ENCODE data around the gene PLD4. TPM values are rescaled to one million over a fixed set of nuclear protein-coding genes. Genes with fewer than 3 reads are reported as not detected.

PLD4 gene
- total and polyA plus RNA-seq, 2 donors (not counting 1 experiment from before 2014, with no cell fraction given), result 0.17 TPM; not detected in 1

- H3K79me2 ChIP-seq (ENCODE audit: control insufficient read depth, insufficient read depth, low read length), result no peaks in the 10 kb centered on the region
- H3K4me1 ChIP-seq (ENCODE audit: control insufficient read depth, extremely low read depth, insufficient read depth, low read length), result no peaks in the 10 kb centered on the region
- H4K20me1 ChIP-seq (ENCODE audit: control insufficient read depth, extremely low read depth, insufficient read depth, low read length), result no peaks in the 10 kb centered on the region
- no peak overlapping the region for H3K4me2 ChIP-seq (ENCODE audit: extremely low read depth, insufficient read depth, low read length)
- no peak overlapping the region for H3K27ac ChIP-seq (ENCODE audit: insufficient read depth, low read length)
- no peak overlapping the region for H3K4me3 ChIP-seq (replicated peaks in 1 of 4; ENCODE audit: control extremely low read depth in 1 of 4, insufficient read depth in 1 of 4, low read depth in 3 of 4, low read length in 4 of 4)
- no peak overlapping the region for H3K9ac ChIP-seq (ENCODE audit: insufficient read depth, low read length)
- H3K9me3 ChIP-seq (ENCODE audit: control insufficient read depth, insufficient read depth, low read depth, low read length), result no peaks in the 10 kb centered on the region
- peaks cover 3% of the 10 kb centered on the region for H3K36me3 ChIP-seq (ENCODE audit: control insufficient read depth, insufficient read depth, low read length)
- TF ChIP-seq CTCF (conservative IDR thresholded peaks at IDR 0.05 in 1 of 2, IDR thresholded peaks at IDR 0.05 in 1 of 2; ENCODE audit: low read depth in 1 of 2, low read length in 2 of 2), result no peak
- no peak for TF ChIP-seq EZH2 (IDR thresholded peaks at IDR 0.05; ENCODE audit: low read length, missing control alignments)
- no peak for DNase-seq (ENCODE audit: low read depth in 2 of 2)
- H2AFZ ChIP-seq (ENCODE audit: low read length), result no peak overlapping the region
- H3K27me3 ChIP-seq (ENCODE audit: control insufficient read depth, insufficient read depth, low read length), result no peaks in the 10 kb centered on the region
Observed at GRCh38 chr14:104895786-104896661, 28.7 kb upstream of the PLD4 start.

- Histone ChIP-seq H3K9ac (ENCODE audit: insufficient read depth, low read length) (no peak overlapping the region), H3K27me3 (ENCODE audit: control insufficient read depth, insufficient read depth, low read length) (no peaks in the 10 kb centered on the region), H3K4me2 (ENCODE audit: extremely low read depth, insufficient read depth, low read length) (no peak overlapping the region), H3K79me2 (ENCODE audit: control insufficient read depth, insufficient read depth, low read length) (no peaks in the 10 kb centered on the region), H3K4me3 (replicated peaks in 1 of 4; ENCODE audit: control extremely low read depth in 1 of 4, insufficient read depth in 1 of 4, low read depth in 3 of 4, low read length in 4 of 4) (no peak overlapping the region), H2AFZ (ENCODE audit: low read length) (no peak overlapping the region), H3K27ac (ENCODE audit: insufficient read depth, low read length) (no peak overlapping the region), H4K20me1 (ENCODE audit: control insufficient read depth, extremely low read depth, insufficient read depth, low read length) (no peaks in the 10 kb centered on the region), H3K9me3 (ENCODE audit: control insufficient read depth, insufficient read depth, low read depth, low read length) (no peaks in the 10 kb centered on the region), H3K4me1 (ENCODE audit: control insufficient read depth, extremely low read depth, insufficient read depth, low read length) (no peaks in the 10 kb centered on the region), H3K36me3 (ENCODE audit: control insufficient read depth, insufficient read depth, low read length) (peaks cover 3% of the 10 kb centered on the region)
- no peak for TF ChIP-seq EZH2 (IDR thresholded peaks at IDR 0.05; ENCODE audit: low read length, missing control alignments)
- no peak for TF ChIP-seq CTCF (conservative IDR thresholded peaks at IDR 0.05 in 1 of 2, IDR thresholded peaks at IDR 0.05 in 1 of 2; ENCODE audit: low read depth in 1 of 2, low read length in 2 of 2)
- DNase-seq (ENCODE audit: low read depth in 2 of 2), result no peak
Observed at GRCh38 chr14:104897330-104898194, 27.1 kb upstream of the PLD4 start.

- H3K27ac ChIP-seq (ENCODE audit: insufficient read depth, low read length), result no peak overlapping the region
- no peak overlapping the region for H3K4me3 ChIP-seq (replicated peaks in 1 of 4; ENCODE audit: control extremely low read depth in 1 of 4, insufficient read depth in 1 of 4, low read depth in 3 of 4, low read length in 4 of 4)
- no peaks in the 10 kb centered on the region for H3K4me1 ChIP-seq (ENCODE audit: control insufficient read depth, extremely low read depth, insufficient read depth, low read length)
- no peaks in the 10 kb centered on the region for H3K27me3 ChIP-seq (ENCODE audit: control insufficient read depth, insufficient read depth, low read length)
- no peaks in the 10 kb centered on the region for H4K20me1 ChIP-seq (ENCODE audit: control insufficient read depth, extremely low read depth, insufficient read depth, low read length)
- peaks cover 3% of the 10 kb centered on the region for H3K36me3 ChIP-seq (ENCODE audit: control insufficient read depth, insufficient read depth, low read length)
- H3K4me2 ChIP-seq (ENCODE audit: extremely low read depth, insufficient read depth, low read length), result no peak overlapping the region
- H3K79me2 ChIP-seq (ENCODE audit: control insufficient read depth, insufficient read depth, low read length), result no peaks in the 10 kb centered on the region
- H2AFZ ChIP-seq (ENCODE audit: low read length), result no peak overlapping the region
- H3K9ac ChIP-seq (ENCODE audit: insufficient read depth, low read length), result no peak overlapping the region
- no peak for DNase-seq (ENCODE audit: low read depth in 2 of 2)
- no peaks in the 10 kb centered on the region for H3K9me3 ChIP-seq (ENCODE audit: control insufficient read depth, insufficient read depth, low read depth, low read length)
- TF ChIP-seq EZH2 (IDR thresholded peaks at IDR 0.05; ENCODE audit: low read length, missing control alignments) (no peak), CTCF (conservative IDR thresholded peaks at IDR 0.05 in 1 of 2, IDR thresholded peaks at IDR 0.05 in 1 of 2; ENCODE audit: low read depth in 1 of 2, low read length in 2 of 2) (no peak)
Observed at GRCh38 chr14:104898195-104898558, 26.5 kb upstream of the PLD4 start.

Measured in fibroblast of lung (primary cell).